Right atrium auricular region (tissue), 2 donors: ENCODE data around the gene TRANK1. TPM values are rescaled to one million over a fixed set of nuclear protein-coding genes. Genes with fewer than 3 reads are reported as not detected.
A peak's percentile ranks its signal among the peaks of the same experiment; 100 is the strongest.

ENCODE experiments used
- DNase-seq: peaks from one replicate; pipeline ENCODE4 v3.0.0-alpha.2; 2019; ENCODE audit warnings: low spot score
- H3K27ac ChIP-seq, 2 donors: fragments of 200-600 bp; sonication (generic); 1 replicate in 1 of 2; 2 replicates in 1 of 2; pipeline ENCODE4 v1.5.1; 2016 to 2019
- H3K27me3 ChIP-seq, 2 donors: fragments of 200-600 bp; sonication (generic); one replicate each; pipeline versions ENCODE4 v1.5.1 to v1.6.0; 2017 to 2019
- H3K36me3 ChIP-seq: fragments of 200-600 bp; sonication (generic); one replicate; pipeline ENCODE4 v1.5.1; 2016
- H3K4me1 ChIP-seq, 2 donors: fragments of 200-600 bp; sonication (generic); one replicate each; pipeline versions ENCODE4 v1.5.1 to v1.6.0; 2017 to 2019
- H3K4me3 ChIP-seq, 2 donors: fragments of 200-600 bp; sonication (generic); 1 replicate in 1 of 2; 2 replicates in 1 of 2; pipeline ENCODE4 v1.5.1; 2017 to 2019; ENCODE audit warnings: mild to moderate bottlenecking in 1 of 2, moderate library complexity in 1 of 2
- H3K9me3 ChIP-seq, 2 donors: fragments of 200-600 bp; sonication (generic); one replicate each; pipeline ENCODE4 v1.5.1; 2019
- CTCF ChIP-seq, 2 donors: fragments of 200-600 bp; sonication (generic); IDR thresholded peaks; one replicate each; pipeline ENCODE4 v1.5.1; 2019; ENCODE audit warnings: antibody characterized with exemption in 2 of 2
- total RNA-seq, 2 donors: library from RNA; depleted of rRNA; stranded (reverse); fragments of >200 nt; gene quantifications; one replicate each; pipeline ENCODE4 v1.1.0, GENCODE V29; 2016

The TRANK1 gene
- total RNA-seq, 2 donors from 2014 or later, result 5.7 to 10.3 TPM

GRCh38 chr3:36919439-36920160 is 25.3 kb downstream of the TRANK1 start:
- Histone ChIP-seq H3K36me3 (no peaks in the 10 kb centered on the region), H3K4me3 (no peak overlapping the region), H3K27ac (no peak overlapping the region), H3K27me3 (no peaks in the 10 kb centered on the region), H3K4me1 (peaks cover 0 to 25% of the 10 kb centered on the region in 2 donors), H3K9me3 (no peaks in the 10 kb centered on the region)
- DNase-seq, result no peak
- TF ChIP-seq CTCF (IDR thresholded peaks at IDR 0.05), result no peak

DNA sequence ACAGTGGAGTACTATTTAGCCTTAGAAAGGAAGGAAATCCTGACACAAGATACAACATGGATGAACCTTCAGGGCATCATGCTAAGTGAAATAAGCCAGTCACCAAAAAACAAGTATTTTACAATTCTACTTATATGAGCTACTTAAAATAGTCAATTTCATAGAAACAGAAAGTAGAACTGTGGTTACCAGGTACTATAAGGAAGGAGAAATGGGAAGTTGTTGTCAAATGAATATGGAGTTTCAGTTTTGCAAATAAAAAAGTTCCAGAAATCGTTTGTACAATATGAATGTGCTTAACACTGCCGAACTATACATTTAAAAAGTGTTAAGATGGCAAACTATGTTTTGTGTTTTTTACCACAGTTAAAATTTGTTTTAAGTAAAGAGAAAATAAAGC is 26.8 kb downstream of the TRANK1 start:
- Histone ChIP-seq H3K4me3 (no peak overlapping the region), H3K4me1 (peaks cover 0 to 9% of the 10 kb centered on the region in 2 donors), H3K27me3 (no peaks in the 10 kb centered on the region), H3K27ac (no peak overlapping the region), H3K9me3 (no peaks in the 10 kb centered on the region), H3K36me3 (no peaks in the 10 kb centered on the region)
- no peak for DNase-seq
- TF ChIP-seq CTCF (IDR thresholded peaks at IDR 0.05), result no peak

DNA sequence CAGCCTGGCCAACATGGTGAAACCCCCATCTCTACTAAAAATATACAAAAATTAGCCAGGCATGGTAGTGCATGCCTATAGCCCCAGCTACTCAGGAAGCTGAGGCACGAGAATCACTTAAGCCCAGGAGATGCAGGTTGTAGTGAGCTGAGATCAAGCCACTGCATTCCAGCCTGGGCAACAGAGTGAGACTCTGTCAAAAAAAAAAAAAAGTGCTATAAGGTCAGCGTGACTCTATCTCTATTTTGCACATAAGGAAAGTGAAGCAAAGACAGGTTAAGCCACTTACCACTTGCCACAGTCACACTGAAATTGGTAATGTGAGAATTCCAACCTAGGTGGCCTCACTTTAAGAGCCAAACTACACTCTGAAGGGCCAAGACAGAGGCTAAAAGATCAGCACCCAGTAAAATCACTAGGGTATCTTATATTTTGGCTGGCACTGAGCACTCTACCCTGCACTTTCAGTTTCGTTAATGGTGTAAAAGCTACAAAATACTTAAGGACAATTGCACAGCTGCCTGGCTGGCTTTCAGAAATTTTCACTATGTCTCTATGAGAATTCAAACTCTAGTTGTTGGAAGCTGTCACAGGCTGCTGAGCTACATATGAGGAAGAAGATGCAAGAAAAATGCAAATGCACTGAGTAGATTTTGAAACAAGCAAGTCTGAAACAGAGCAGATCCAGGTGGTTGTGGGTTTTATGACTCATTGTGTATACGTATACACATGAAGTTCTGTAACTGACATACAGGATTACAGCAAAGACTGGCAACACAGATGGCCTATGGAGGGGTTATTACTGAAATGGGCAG is 32.7 kb downstream of the TRANK1 start:
- peak; percentile 51 for DNase-seq
- no peaks in the 10 kb centered on the region for H3K27me3 ChIP-seq
- no peak overlapping the region for H3K4me3 ChIP-seq
- H3K4me1 ChIP-seq, result peaks cover 0 to 24% of the 10 kb centered on the region in 2 donors
- no peaks in the 10 kb centered on the region for H3K9me3 ChIP-seq
- no peaks in the 10 kb centered on the region for H3K36me3 ChIP-seq
- H3K27ac ChIP-seq, result no peak overlapping the region
- TF ChIP-seq CTCF (IDR thresholded peaks at IDR 0.05), result no peak

GRCh38 chr3:36909666-36910065 is 35.2 kb downstream of the TRANK1 start:
- no peak for DNase-seq
- Histone ChIP-seq H3K27me3 (no peaks in the 10 kb centered on the region), H3K36me3 (no peaks in the 10 kb centered on the region), H3K27ac (no peak overlapping the region), H3K4me3 (no peak overlapping the region), H3K9me3 (no peaks in the 10 kb centered on the region), H3K4me1 (peaks cover 0 to 40% of the 10 kb centered on the region in 2 donors)
- no peak for TF ChIP-seq CTCF (IDR thresholded peaks at IDR 0.05)

DNA sequence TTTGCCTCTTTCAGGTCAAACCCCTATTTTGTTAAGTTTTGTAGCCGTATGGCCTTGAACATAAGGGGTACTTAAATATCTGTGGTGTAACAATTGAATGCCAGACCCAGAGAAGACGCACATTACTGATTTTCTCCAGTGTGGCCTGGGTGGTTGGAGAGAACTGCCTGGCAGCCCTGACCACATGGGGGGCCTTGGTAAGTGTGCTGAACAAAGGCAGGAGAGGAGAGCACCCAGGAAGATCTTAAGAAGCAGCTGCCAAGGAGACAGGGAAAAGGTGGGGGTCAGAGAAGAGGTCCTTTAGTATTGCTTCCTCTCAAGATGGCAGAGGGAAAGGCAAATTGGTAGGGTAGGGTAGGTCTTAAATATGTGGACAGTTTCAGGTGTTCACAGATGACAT is 35.7 kb downstream of the TRANK1 start:
- no peak overlapping the region for H3K27ac ChIP-seq
- no peak for TF ChIP-seq CTCF (IDR thresholded peaks at IDR 0.05)
- no peaks in the 10 kb centered on the region for H3K9me3 ChIP-seq
- peak; percentile 52 for DNase-seq
- H3K4me3 ChIP-seq, result no peak overlapping the region
- H3K27me3 ChIP-seq, result no peaks in the 10 kb centered on the region
- peaks cover 0 to 42% of the 10 kb centered on the region in 2 donors for H3K4me1 ChIP-seq
- H3K36me3 ChIP-seq, result no peaks in the 10 kb centered on the region
